Omental fat pad (tissue), 4 donors: ENCODE data around the gene HSPB9. TPM values are rescaled to one million over a fixed set of nuclear protein-coding genes. Genes with fewer than 3 reads are reported as not detected.

Experiments used
- ATAC-seq: fragments of 150-250 bp; one replicate; pipeline ENCODE4 v1.9.1; 2016; ENCODE audit warnings: mild to moderate bottlenecking, moderate library complexity; ENCODE audit not compliant: low FRiP score
- DNase-seq: peaks from one replicate; pipeline ENCODE4 v3.0.0-alpha.2; 2019; ENCODE audit warnings: low spot score
- total RNA-seq, 4 donors: library from RNA; depleted of rRNA; stranded (reverse); fragments of >200 nt; gene quantifications; one replicate each; pipeline ENCODE4 v1.1.0, GENCODE V29; 2016
- TF ChIP-seq, protein P1 (sequence below), 3 donors: fragments of 450-650 bp; IDR thresholded peaks; one replicate each; pipeline ENCODE4 v1.5.1; 2016 to 2017; ENCODE audit warnings: antibody characterized with exemption in 3 of 3, mild to moderate bottlenecking in 3 of 3, moderate library complexity in 2 of 3

HSPB9 gene
- total RNA-seq, 4 donors from 2014 or later: 0.25 TPM; not detected in 3

DNA sequence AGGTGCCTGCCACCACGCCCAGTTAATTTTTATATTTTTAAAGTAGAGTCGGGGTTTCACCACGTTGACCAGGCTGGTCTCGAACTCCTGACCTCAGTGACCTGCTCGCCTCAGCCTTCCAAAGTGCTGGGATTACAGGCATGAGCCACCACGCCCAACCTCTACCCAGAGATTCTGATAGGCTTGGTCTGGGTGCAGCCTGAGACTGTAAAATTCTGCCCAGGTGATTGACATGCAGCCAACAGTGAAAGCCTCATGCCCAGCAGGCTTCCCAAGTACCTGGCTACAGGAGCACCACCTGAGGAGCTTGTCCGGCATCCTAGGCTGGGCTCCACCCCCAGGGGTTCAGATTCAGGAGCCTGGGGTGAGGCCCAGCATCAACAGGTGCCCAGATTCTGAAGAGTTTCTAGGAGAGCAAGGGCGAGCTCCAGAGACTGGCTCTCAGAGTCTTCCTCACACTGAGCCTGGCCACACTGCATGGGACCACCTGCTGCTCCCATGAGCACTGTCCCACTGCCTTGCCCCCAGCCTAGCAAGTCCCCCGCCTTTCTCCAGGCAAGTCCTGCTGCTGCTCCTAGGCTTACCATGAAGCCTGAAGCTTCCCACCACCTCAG, 41.0 kb upstream of the HSPB9 start:
- ATAC-seq (no peak), DNase-seq (no peak)
- TF ChIP-seq, protein P1, sequence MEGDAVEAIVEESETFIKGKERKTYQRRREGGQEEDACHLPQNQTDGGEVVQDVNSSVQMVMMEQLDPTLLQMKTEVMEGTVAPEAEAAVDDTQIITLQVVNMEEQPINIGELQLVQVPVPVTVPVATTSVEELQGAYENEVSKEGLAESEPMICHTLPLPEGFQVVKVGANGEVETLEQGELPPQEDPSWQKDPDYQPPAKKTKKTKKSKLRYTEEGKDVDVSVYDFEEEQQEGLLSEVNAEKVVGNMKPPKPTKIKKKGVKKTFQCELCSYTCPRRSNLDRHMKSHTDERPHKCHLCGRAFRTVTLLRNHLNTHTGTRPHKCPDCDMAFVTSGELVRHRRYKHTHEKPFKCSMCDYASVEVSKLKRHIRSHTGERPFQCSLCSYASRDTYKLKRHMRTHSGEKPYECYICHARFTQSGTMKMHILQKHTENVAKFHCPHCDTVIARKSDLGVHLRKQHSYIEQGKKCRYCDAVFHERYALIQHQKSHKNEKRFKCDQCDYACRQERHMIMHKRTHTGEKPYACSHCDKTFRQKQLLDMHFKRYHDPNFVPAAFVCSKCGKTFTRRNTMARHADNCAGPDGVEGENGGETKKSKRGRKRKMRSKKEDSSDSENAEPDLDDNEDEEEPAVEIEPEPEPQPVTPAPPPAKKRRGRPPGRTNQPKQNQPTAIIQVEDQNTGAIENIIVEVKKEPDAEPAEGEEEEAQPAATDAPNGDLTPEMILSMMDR (IDR thresholded peaks at IDR 0.05): no peak

DNA sequence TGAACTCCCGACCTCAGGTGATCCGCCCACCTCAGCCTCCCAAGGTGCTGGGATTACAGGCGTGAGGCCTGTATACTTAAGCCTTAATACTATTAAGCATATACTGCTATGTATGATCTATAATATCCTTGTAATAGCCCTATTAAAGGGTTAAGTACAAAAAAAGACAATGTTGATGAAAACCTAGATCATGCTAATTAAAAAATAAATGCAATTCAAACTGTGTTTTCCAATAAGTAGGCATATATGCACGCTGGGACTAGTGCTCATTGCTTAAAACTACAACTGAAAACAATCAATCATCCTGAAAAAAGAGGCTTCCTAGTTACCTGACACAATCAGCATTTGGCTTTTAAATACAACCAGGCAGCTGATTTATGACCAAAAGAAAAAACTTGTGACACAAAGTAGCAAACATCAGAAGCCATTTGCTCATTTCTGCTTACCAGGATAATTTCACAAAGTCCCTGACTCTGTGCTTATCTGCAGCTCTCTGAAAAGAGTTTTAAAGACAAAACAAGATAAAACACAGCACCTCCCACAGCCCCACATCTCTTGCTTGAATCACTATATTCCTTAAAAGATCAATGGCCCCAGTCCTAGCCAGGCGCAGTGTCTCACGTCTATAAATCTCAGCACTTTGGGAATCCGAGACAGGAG, 35.4 kb upstream of the HSPB9 start:
- ATAC-seq (no peak), DNase-seq (no peak)
- TF ChIP-seq, protein P1 (IDR thresholded peaks at IDR 0.05): no peak

DNA sequence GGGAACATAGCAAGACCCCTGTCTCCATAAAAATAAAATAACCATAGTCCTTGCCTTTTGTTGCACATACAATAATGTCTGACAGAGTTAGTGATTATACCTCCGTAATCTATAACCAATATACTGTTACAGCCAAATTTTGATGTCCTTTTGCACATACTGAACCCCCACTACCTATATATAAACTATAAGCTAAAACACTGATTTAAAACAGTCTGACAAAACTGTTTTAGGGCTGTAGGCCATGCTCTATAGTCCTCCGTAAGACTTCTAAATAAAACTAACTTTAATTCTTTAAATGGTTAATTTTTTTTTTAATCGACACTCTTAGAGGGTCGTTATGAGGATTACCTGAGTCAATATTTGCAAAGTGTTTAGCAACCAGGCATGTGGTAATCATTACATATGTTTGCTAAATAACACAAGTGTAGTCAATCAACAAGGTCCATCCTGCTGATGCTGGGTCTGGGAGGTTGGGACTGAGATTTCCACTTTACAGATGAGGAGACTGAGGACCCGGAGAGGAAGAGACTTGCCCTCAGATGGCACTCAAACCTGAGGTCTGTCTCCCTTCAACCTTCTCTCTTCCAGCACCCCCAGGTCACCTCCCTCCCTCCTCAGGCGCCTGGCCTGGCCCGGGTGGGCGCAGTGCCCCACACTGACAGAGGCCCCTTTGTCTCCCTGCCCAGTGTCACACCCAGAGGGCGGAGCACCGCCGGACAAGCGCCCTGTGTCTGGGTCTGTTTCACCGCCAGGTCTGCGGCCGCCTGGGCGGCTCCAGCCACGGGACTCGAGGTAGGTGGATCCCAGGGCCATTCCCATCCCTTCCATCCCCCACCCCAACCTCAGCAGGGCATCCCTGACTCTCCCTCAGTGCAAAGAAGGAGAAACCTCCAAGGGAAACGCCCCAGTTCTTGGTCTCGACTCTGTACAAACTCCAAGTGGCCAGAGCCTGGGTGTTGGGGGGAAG, 34.6 kb upstream of the HSPB9 start:
- ATAC-seq (no peak), DNase-seq (no peak)

DNA sequence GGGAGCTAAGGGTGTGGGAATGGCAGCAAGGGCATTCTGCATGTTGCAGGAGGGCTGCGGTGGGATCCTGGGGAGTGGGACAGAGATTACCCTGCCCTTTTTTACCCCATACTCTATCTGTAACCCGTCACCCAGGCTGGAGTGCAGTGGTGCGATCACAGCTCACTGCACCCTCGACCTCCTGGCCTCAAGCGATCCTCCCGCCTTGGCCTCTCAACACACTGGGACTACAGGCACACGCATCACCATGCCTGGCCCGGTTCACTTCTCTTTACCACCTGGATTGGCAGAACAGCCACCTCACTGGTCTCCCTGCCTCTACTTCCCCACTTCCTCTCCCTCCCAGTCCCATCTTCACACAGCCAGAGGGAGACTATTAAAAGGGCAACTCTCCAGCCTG, 33.9 kb upstream of the HSPB9 start:
- TF ChIP-seq, protein P1 (IDR thresholded peaks at IDR 0.05): no peak
- no peak for ATAC-seq
- no peak for DNase-seq

More for the DNA sequence above, 34.6 kb upstream of the HSPB9 start:
- TF ChIP-seq, protein P1 (IDR thresholded peaks at IDR 0.05): no peak

DNA sequence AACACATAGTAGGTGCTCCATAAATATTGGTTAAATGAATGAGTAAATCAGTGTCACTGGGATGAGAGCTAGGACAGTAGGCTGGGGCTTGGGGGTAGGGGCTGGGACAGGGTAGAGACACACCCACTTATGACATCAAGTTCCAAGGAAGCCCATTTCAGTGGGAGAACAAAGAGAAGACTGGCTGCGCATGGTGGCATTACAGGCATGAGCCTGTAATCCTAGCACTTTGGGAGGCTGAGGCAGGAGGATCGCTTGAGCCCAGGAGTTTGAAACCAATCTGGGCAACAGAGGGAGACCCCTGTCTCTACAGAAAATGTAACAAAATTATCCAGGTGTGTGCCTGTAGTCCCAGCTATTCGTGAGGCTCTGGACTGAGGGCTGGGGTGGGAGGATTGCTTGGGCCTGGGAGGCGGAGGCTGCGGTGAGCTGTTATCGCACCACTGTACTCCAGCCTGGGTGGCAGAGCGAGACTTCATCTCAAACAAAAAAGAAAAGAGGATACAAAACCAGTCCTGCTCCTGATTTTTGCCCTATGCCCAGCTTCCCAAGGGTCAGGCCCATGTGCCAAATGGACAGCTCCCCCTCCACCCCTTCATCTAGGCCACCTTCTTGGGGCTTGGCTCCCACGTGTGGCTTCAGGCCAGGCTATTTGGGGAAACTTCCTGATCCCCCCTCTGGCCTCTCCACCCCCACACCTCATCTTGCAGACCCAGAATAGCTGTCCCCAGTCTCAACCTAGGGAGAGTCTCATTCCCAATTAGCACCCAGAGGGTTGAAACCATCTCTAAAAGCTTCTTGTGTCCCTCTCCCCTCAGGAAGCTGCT, 31.4 kb upstream of the HSPB9 start:
- ATAC-seq: no peak
- DNase-seq: no peak
- TF ChIP-seq, protein P1 (IDR thresholded peaks at IDR 0.05): no peak

DNA sequence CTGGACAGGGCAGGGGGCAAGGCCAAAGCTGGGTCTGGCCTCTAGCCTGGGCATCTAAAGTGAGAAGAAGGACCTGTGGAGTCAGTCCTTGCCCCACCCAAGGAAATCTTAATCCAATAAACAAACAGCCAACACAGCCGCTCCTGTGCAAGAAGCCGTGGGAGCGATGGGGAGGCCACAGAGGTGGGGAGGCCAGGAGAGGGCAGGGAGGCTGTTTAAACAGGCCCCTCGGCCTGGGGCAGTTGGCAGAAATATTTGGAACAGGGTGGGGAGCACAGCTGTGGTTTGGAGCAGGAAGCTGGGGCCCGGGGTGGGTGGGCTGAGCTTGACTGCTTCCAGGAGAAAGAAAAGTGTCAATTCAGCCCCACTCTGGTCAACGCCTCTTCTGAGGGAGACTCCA, 29.7 kb upstream of the HSPB9 start:
- DNase-seq: no peak
- no peak for ATAC-seq
- TF ChIP-seq, protein P1 (IDR thresholded peaks at IDR 0.05): no peak
